AG04450 (cell line): Measurements from ENCODE around the gene KIAA1328. TPM values are rescaled to one million over a fixed set of nuclear protein-coding genes. Genes with fewer than 3 reads are reported as not detected.

Source experiments
- CTCF ChIA-PET: fragments of 300-600, 350-600 bp; formaldehyde crosslinking; extraction: SDS; loops from one replicate; lab custom pipeline; 2022; ENCODE audit warnings: antibody characterized with exemption, inconsistent platforms; lab: Charles Lee
- POLR2A ChIA-PET: fragments of 350-600 bp; formaldehyde crosslinking; extraction: SDS; loops from one replicate; lab custom pipeline; 2021; ENCODE audit warnings: antibody characterized with exemption, inconsistent platforms; lab: Yijun Ruan, JAX
- DNase-seq: peaks from one replicate; pipeline ENCODE4 v3.0.0-alpha.2; 2011; ENCODE audit warnings: low read depth, low spot score
- H3K27ac ChIP-seq: one replicate; pipeline ENCODE4 v1.5.1; 2012; ENCODE audit warnings: low read depth, low read length, control low read depth
- H3K27me3 ChIP-seq: one replicate; pipeline ENCODE4 v1.6.0; 2012; ENCODE audit warnings: low read length; ENCODE audit not compliant: control insufficient read depth, insufficient read depth
- H3K4me3 ChIP-seq: 2 replicates; pipeline ENCODE4 v1.5.1; 2011; ENCODE audit warnings: mild to moderate bottlenecking, low read depth, low read length, control low read depth
- H3K9me3 ChIP-seq: 2 replicates; pipeline ENCODE4 v1.5.1; 2012; ENCODE audit warnings: low read length; ENCODE audit not compliant: control insufficient read depth, insufficient read depth
- polyA plus RNA-seq: library from polyadenylated mRNA; depleted of rRNA; stranded (reverse); fragments of >200 nt; gene quantifications from 2 replicates; pipeline ENCODE4 v1.2.3, GENCODE V29; 2011
- TF ChIP-seq, protein P1 (sequence below): IDR thresholded peaks from 2 replicates; pipeline ENCODE4 v1.5.1; 2011; ENCODE audit warnings: low read depth, low read length, control low read depth, inconsistent platforms

The KIAA1328 gene
- polyA plus RNA-seq, 1 experiment, result 3.9 TPM

DNA sequence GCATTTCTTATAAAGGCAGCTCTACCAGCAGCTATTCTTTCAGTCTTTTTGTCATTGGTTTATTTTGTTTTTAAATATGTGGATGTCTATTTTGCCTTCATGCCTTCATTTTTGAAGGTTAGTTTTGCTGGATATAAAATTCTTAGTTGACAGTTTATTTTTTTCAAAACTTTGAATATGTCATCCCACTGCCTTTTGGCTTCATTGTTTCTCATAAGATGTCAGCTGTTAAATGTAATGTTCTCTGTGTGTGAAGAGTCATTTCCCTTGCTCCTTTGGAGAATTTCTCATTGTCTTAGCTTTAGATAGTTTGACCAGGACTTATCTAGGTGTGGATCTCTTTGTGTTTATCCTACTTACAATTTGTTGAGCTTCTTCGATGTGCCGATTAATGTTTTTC is 213.5 kb downstream of the KIAA1328 start:
- ChIA-PET POLR2A (no interaction called here), CTCF (no interaction called here)
- H3K27ac ChIP-seq, result no peak overlapping the region
- TF ChIP-seq, protein P1, sequence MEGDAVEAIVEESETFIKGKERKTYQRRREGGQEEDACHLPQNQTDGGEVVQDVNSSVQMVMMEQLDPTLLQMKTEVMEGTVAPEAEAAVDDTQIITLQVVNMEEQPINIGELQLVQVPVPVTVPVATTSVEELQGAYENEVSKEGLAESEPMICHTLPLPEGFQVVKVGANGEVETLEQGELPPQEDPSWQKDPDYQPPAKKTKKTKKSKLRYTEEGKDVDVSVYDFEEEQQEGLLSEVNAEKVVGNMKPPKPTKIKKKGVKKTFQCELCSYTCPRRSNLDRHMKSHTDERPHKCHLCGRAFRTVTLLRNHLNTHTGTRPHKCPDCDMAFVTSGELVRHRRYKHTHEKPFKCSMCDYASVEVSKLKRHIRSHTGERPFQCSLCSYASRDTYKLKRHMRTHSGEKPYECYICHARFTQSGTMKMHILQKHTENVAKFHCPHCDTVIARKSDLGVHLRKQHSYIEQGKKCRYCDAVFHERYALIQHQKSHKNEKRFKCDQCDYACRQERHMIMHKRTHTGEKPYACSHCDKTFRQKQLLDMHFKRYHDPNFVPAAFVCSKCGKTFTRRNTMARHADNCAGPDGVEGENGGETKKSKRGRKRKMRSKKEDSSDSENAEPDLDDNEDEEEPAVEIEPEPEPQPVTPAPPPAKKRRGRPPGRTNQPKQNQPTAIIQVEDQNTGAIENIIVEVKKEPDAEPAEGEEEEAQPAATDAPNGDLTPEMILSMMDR, result no peak
- peaks cover 4% of the 10 kb centered on the region; the same call in 1 of the 2 replicates for H3K9me3 ChIP-seq
- H3K27me3 ChIP-seq, result no peaks in the 10 kb centered on the region
- no peak for DNase-seq
- H3K4me3 ChIP-seq, result no peak overlapping the region

DNA sequence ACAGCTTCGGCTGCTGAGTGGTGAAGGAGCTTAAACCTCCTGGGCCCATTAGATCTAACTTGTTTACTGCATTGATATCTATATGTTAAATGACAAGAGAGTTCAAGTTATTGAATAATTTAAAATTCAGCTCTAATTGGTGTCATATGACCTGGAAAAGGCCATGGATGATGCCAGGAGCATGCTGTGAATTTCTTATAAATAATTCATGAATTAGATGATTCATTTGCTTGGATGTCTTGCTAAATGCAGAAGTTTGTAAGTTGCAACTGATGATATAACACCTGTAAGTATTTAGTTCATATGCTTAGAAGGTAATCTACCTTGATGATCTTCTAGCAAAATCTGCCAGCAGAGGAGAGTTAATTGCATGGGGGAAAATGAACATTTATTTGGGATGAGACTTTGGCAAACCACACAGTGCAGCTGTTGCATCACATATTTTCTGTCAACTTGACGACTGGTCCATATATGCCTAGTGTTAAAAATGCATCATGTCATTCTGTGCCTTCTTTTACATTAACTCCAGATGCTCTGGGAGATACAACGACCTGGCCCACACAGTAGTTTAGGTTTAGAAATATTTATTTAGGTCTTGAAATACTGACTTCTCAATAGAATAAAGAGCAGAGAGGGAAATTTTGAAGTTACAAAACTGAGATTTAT is 226.3 kb downstream of the KIAA1328 start:
- TF ChIP-seq, protein P1, result no peak
- ChIA-PET CTCF (no interaction called here), POLR2A (no interaction called here)
- H3K27ac ChIP-seq, result no peak overlapping the region
- H3K4me3 ChIP-seq, result no peak overlapping the region
- no peaks in the 10 kb centered on the region for H3K27me3 ChIP-seq
- DNase-seq, result no peak
- no peaks in the 10 kb centered on the region for H3K9me3 ChIP-seq

DNA sequence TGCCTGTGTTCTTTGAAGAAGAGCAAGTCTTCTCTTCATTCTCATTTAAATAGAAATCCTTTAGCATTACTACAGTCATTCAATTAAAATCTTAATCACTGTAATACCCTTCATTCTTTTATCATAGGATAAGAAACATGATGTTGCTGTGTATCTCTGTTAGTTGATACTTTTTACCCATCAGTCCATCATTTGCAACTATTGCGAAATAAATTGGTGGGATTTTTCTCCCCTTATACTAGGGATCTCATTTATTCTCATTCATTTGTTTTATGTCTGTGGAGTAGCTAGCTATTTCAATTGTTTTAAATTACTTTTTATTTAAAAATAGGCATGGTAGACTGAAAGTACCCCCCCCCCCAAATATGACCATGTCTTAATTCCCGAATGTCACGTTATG is 235.3 kb downstream of the KIAA1328 start:
- ChIA-PET POLR2A (no interaction called here), CTCF (no interaction called here)
- no peak for DNase-seq
- Histone ChIP-seq H3K4me3 (no peak overlapping the region), H3K27me3 (no peaks in the 10 kb centered on the region), H3K9me3 (no peaks in the 10 kb centered on the region), H3K27ac (no peak overlapping the region)
- TF ChIP-seq, protein P1, result no peak

DNA sequence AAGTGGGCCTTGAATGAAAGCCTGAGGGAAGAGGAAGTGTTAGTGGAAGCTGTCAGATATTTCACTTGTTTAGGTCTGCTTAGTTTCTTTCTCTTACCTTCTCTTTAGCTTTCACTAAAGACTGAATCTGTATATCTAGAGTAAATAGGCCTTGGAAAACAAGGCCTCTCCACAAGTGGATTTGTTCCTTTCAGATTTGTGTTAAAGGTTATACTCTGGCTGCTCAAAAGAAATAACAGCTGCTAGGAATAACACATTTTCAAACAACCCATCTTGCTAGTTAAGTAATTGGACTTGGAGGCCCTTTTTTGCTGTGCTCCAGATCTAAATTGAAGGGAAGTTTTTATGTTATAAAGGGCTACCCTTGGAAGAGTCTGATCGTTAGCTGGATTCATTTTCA is 236.3 kb downstream of the KIAA1328 start:
- TF ChIP-seq, protein P1, result no peak
- no peak for DNase-seq
- Histone ChIP-seq H3K9me3 (no peaks in the 10 kb centered on the region), H3K4me3 (no peak overlapping the region), H3K27me3 (no peaks in the 10 kb centered on the region), H3K27ac (no peak overlapping the region)
- CTCF ChIA-PET, result no interaction called here
- POLR2A ChIA-PET, result no interaction called here

DNA sequence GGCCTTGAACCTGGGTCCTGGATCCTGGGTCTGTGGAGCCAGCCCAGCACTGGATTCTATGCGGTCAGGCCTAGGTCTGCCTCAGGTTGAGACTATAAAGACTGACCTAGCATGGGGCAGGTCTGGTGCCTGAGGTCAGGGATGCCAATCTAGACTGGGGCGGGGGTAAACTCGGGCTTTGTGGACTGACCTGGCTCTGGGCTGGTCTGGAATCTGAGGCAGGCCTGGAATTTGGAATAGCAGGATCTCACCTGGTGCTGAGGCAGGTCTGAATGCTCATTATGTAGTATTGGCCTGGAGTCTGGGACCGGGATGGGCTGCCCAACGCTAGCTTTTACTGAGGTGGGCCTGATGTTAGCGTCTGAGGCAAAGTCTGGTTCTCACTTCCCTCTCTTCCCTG is 256.0 kb downstream of the KIAA1328 start:
- Histone ChIP-seq H3K27me3 (no peaks in the 10 kb centered on the region), H3K27ac (no peak overlapping the region), H3K9me3 (no peaks in the 10 kb centered on the region), H3K4me3 (no peak overlapping the region)
- DNase-seq, result no peak
- TF ChIP-seq, protein P1, result no peak
- CTCF ChIA-PET, result interaction anchor here (1.5 kb wide), 1 partner anchor 143 kb away, joined by 5 read pairs; no protein-coding TSS in a partner anchor
- POLR2A ChIA-PET, result no interaction called here
